Common myeloid progenitor, CD34-positive (primary cell): ENCODE data around the gene HYAL3.
A peak's percentile ranks its signal among the peaks of the same experiment; 100 is the strongest.
"Not testable (repeated sequence)": the region's sequence is repeated elsewhere in the genome, so short reads cannot be mapped to it uniquely, and the experiment has no call there.

Experiments
- CTCF ChIA-PET: fragments of 350-600 bp; sonication (Branson Sonifier 250); formaldehyde crosslinking; loops from one replicate; lab custom pipeline; 2021; ENCODE audit warnings: antibody characterized with exemption; lab: Charles Lee
- POLR2A ChIA-PET: fragments of 350-600 bp; sonication (Branson Sonifier 250); formaldehyde crosslinking; loops from one replicate; lab custom pipeline; 2021; ENCODE audit warnings: antibody characterized with exemption; lab: Charles Lee
- DNase-seq, 3 donors: peaks; one replicate each; pipeline versions ENCODE4 v3.0.0 to v3.0.0-alpha.2; 2013
- H3K27ac ChIP-seq, 2 experiments: 1 replicate in 1 of 2; 2 replicates in 1 of 2; pipeline ENCODE4 v1.7.0; 2013; ENCODE audit warnings: inconsistent platforms in 2 of 2, low read length in 2 of 2, mild to moderate bottlenecking in 2 of 2, low read depth in 1 of 2, moderate library complexity in 1 of 2; ENCODE audit not compliant: severe bottlenecking in 2 of 2, insufficient read depth in 1 of 2, poor library complexity in 1 of 2
- H3K27me3 ChIP-seq, 5 experiments: replicated peaks in 2 of 5; 1 replicate in 3 of 5; 2 replicates in 2 of 5; pipeline versions ENCODE4 v1.6.1 to v1.7.0; 2013; ENCODE audit warnings: low read length in 4 of 5, mild to moderate bottlenecking in 2 of 5, moderate library complexity in 2 of 5, inconsistent platforms in 1 of 5; ENCODE audit not compliant: insufficient read depth in 5 of 5, control insufficient read depth in 4 of 5
- H3K36me3 ChIP-seq, 4 experiments: 1 replicate in 2 of 4; 2 replicates in 2 of 4; pipeline versions ENCODE4 v1.6.1 to v1.7.0; 2013; ENCODE audit warnings: low read length in 3 of 4, control low read depth in 1 of 4, mild to moderate bottlenecking in 1 of 4; ENCODE audit not compliant: control insufficient read depth in 4 of 4, insufficient read depth in 4 of 4
- H3K4me1 ChIP-seq, 4 experiments: 1 replicate in 3 of 4; 2 replicates in 1 of 4; pipeline versions ENCODE4 v1.6.1 to v1.7.1; 2013; ENCODE audit warnings: low read length in 3 of 4, mild to moderate bottlenecking in 3 of 4, control low read depth in 1 of 4, inconsistent platforms in 1 of 4, moderate library complexity in 1 of 4; ENCODE audit not compliant: control insufficient read depth in 4 of 4, insufficient read depth in 4 of 4; ENCODE audit errors: control extremely low read depth in 1 of 4
- H3K4me3 ChIP-seq, 7 experiments: 1 replicate in 4 of 7; 2 replicates in 3 of 7; pipeline versions ENCODE4 v1.5.1 to v1.7.0; 2013; ENCODE audit warnings: mild to moderate bottlenecking in 7 of 7, low read length in 6 of 7, moderate library complexity in 6 of 7, inconsistent platforms in 2 of 7, low read depth in 2 of 7, control low read depth in 1 of 7; ENCODE audit not compliant: insufficient read depth in 4 of 7, control insufficient read depth in 1 of 7; ENCODE audit errors: extremely low read depth in 1 of 7
- H3K9me3 ChIP-seq, 5 experiments: 1 replicate in 4 of 5; 2 replicates in 1 of 5; pipeline versions ENCODE4 v1.6.1 to v1.7.1; 2013; ENCODE audit warnings: low read length in 4 of 5, mild to moderate bottlenecking in 2 of 5, inconsistent platforms in 1 of 5, low read depth in 1 of 5, moderate library complexity in 1 of 5; ENCODE audit not compliant: control insufficient read depth in 4 of 5, insufficient read depth in 2 of 5; ENCODE audit errors: control extremely low read depth in 1 of 5
- WGBS: methylation state at CpG from one replicate; pipeline ENCODE4 v1.1.5; 2013; ENCODE audit not compliant: insufficient coverage; 5-methylcytosine and 5-hydroxymethylcytosine counted together

The HYAL3 gene

DNA sequence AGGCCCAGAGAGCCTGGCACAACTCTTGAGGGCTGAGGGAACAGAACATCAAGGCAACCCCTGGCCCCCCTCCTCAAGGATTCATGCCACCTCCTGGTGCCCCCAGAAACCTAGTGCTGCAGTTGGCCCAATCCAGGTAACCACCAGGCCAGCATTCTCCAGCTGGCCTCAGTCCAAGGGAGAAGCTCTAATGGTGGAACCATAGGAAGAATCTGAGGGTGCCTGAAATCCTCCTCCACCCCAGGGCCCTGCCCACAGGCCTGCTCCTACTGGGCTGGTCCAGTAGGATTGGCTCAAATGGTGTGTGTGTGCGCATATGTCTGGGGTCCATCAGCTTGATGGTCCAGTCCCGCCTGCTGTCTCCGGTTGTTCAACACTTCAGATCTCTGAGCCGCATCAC lies 15.6 kb upstream of the HYAL3 start:
- H3K9me3 ChIP-seq: no peaks in the 10 kb centered on the region
- no peaks in the 10 kb centered on the region for H3K27me3 ChIP-seq
- WGBS: 90% methylated on average over 2 of the region's 4 CpGs
- H3K27ac ChIP-seq: no peak overlapping the region
- no peak for DNase-seq
- CTCF ChIA-PET: interaction anchor here (0.6 to 11.6 kb wide), 7 partner anchors 9 to 169 kb away, joined by 3 to 105 read pairs (median 5); partner anchors contain the start of genes HYAL1 and TUSC2
- peaks cover 2 to 25% (median 22%) of the 10 kb centered on the region in 4 experiments for H3K4me1 ChIP-seq
- POLR2A ChIA-PET: interaction anchor here (1.0 kb wide), 1 partner anchor 15 kb away, joined by 3 read pairs; no protein-coding TSS in a partner anchor
- no peak overlapping the region for H3K4me3 ChIP-seq
- peaks cover 0 to 37% (median 10%) of the 10 kb centered on the region in 4 experiments for H3K36me3 ChIP-seq

DNA sequence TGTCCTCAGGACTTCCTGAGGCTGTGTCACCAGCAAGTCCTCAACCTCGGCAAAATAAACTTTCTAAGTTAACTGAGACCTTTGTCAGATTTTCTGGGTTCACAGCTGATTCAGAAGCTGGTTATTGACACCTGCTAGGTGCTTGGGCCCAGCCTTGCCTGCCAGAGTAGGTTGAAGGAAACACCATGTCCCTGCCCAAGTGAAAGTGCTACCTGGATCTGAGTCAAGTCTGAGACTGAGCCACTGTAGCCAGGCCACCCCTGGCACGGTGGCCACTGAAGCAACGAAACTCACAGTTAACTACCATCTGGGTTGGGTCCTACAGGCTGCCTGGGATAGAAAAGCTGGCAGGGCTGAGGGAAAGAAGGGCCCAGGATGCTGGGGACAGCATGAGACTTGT lies 15.1 kb upstream of the HYAL3 start:
- no peak overlapping the region for H3K27ac ChIP-seq
- DNase-seq: no peak
- no peaks in the 10 kb centered on the region for H3K27me3 ChIP-seq
- H3K4me1 ChIP-seq: peaks cover 2 to 20% (median 18%) of the 10 kb centered on the region in 4 experiments
- peaks cover 0 to 33% (median 10%) of the 10 kb centered on the region in 4 experiments for H3K36me3 ChIP-seq
- CTCF ChIA-PET: interaction anchor here (1.3 to 11.6 kb wide), 5 partner anchors 8 to 40 kb away, joined by 3 to 105 read pairs (median 8); partner anchors contain the start of genes HYAL1 and TUSC2
- no peaks in the 10 kb centered on the region for H3K9me3 ChIP-seq
- no peak overlapping the region for H3K4me3 ChIP-seq
- POLR2A ChIA-PET: no interaction called here
- 96% methylated on average over 3 of the region's 3 CpGs for WGBS

DNA sequence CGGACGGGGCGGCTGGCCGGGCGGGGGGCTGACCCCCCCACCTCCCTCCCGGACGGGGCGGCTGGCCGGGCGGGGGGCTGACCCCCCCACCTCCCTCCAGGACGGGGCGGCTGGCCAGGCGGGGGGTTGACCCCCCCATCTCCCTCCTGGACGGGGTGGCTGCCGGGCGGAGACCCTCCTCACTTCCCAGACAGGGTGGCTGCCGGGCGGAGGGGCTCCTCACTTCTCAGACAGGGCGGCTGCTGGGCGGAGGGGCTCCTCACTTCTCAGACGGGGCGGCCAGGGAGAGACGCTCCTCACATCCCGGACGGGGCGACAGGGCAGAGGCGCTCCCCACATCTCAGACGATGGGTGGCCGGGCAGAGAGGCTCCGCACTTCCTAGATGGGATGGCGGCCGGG lies 12.8 kb upstream of the HYAL3 start:
- peaks cover 0 to 11% (median 5%) of the 10 kb centered on the region in 4 experiments for H3K36me3 ChIP-seq
- H3K4me3 ChIP-seq, POLR2A ChIA-PET, DNase-seq, H3K27ac ChIP-seq, H3K9me3 ChIP-seq, H3K27me3 ChIP-seq, CTCF ChIA-PET, H3K4me1 ChIP-seq: not testable (repeated sequence)
- 98% methylated on average over 6 of the region's 32 CpGs for WGBS

GRCh38 chr3:50304601-50305000 lies 5.4 kb upstream of the HYAL3 start:
- Histone ChIP-seq H3K4me1 (peaks cover 5 to 11% (median 10%) of the 10 kb centered on the region in 4 experiments), H3K36me3 (peaks cover 0 to under 1% (median 0%) of the 10 kb centered on the region in 4 experiments), H3K27ac (no peak overlapping the region), H3K27me3 (no peaks in the 10 kb centered on the region), H3K9me3 (peaks cover 0 to 5% (median 2%) of the 10 kb centered on the region in 5 experiments), H3K4me3 (no peak overlapping the region)
- CTCF ChIA-PET: interaction anchor here (1.0 to 9.6 kb wide), 3 partner anchors 15 to 23 kb away, joined by 4 to 105 read pairs (median 6); partner anchors contain the start of gene HYAL2
- POLR2A ChIA-PET: no interaction called here
- no peak for DNase-seq

DNA sequence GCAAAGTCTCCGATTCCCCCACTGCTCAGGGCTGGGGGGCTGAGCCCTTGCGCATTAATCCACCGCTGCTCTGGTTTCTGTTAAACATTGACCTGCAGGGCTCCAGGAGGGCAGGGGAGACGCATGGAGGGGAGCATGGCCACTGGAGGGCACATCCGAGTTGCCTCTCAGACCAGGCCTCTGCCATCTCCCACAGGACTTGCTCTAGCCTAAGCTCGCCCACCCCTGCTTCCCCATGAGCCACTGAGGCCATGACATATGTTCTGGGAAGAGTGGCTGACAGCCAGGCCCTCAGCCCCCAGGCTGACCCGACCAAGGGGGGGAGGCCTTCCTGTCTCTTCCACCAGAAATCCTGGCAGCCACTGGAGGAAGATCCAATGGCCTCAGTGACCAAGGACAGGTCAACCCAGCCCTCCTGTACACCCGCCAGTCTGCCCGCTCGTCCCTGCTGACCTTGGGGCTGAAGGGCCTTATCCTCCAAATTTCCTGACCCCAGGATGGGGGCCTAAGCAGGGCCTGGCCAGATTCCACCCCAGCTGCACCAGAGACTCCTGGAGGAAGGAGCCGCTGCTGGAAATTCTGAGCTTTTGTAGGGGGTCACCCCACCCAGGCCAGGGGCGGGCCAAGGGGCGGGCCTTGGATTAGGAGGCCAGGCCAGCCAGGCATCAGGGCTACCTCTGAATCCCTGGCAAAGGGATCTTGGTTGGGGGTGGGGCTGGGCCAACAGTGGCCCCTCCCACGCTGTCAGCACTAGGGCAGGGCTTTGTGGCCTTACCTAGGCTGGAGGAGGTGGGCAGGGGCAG lies 4.0 kb upstream of the HYAL3 start, which contains the start of gene HYAL1:
Gene HYAL1, minus strand, starts transcription at position 562 of the 803 bp plus-strand sequence. CDS start 618 bp downstream, outside the sequence.
- H3K4me3 ChIP-seq: no peak within 1 kb of the TSS
- DNase-seq: peak in 1 of 3 donors; percentile 38
- no peaks in the 10 kb centered on the region for H3K27me3 ChIP-seq
- no peaks in the 10 kb centered on the region for H3K36me3 ChIP-seq
- H3K27ac ChIP-seq: peak within 1 kb of the TSS in 1 of 2 experiments; percentile 58
- POLR2A ChIA-PET: interaction anchor here (1.7 kb wide), 1 partner anchor 25 kb away, joined by 5 read pairs; the partner anchor contains the start of gene TUSC2
- 78% methylated on average over 8 of the region's 14 CpGs for WGBS
- H3K4me1 ChIP-seq: peaks cover 5 to 21% (median 20%) of the 10 kb centered on the region in 4 experiments
- peaks cover 0 to 4% (median 2%) of the 10 kb centered on the region in 5 experiments for H3K9me3 ChIP-seq
- CTCF ChIA-PET: interaction anchor here (1.5 to 9.6 kb wide), 3 partner anchors 11 to 25 kb away, joined by 4 to 105 read pairs (median 8); partner anchors contain the start of genes HYAL2, IFRD2 and TUSC2

GRCh38 chr3:50302095-50303012 lies 3.1 kb upstream of the HYAL3 start:
- H3K27me3 ChIP-seq: no peaks in the 10 kb centered on the region
- no peak for DNase-seq
- 95% methylated on average over 31 of the region's 32 CpGs for WGBS
- H3K9me3 ChIP-seq: peaks cover 0 to 2% (median 0%) of the 10 kb centered on the region in 5 experiments
- POLR2A ChIA-PET: interaction anchor here (1.7 kb wide), 1 partner anchor 26 kb away, joined by 5 read pairs; the partner anchor contains the start of gene TUSC2
- no peak overlapping the region for H3K27ac ChIP-seq
- H3K4me3 ChIP-seq: no peak overlapping the region
- peaks cover 0 to 4% (median 1%) of the 10 kb centered on the region in 4 experiments for H3K36me3 ChIP-seq
- H3K4me1 ChIP-seq: peaks cover 7 to 29% (median 29%) of the 10 kb centered on the region in 4 experiments
- CTCF ChIA-PET: interaction anchor here (1.5 to 9.6 kb wide), 3 partner anchors 10 to 26 kb away, joined by 4 to 105 read pairs (median 8); partner anchors contain the start of genes HYAL2, IFRD2 and TUSC2
